Measurements from ENCODE around the gene XRN2.

The XRN2 gene

DNA sequence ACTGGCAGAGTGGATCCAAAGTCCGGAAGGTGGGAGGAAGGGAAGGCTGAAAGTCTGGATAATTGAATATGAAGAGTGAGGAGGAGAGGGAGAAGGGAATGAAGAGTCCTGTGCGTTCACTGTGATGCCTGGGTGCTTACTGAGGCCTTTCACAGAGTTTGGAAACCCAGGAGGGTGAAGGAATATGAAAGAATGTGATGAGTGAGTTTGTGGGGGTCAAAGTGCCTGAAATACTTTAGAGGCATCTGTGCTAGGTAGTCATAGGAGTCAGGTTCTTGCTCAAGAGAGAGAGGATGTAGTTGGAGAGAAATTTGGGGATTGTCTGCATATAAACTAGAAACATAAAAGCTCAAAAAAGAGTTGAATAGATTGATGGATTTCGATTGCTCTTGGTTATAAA, 73.5 kb downstream of the XRN2 start:
- DNase-seq (ENCODE audit: insufficient read length, low spot score) (no peak), FAIRE-seq (no peak)
- no peak for TF ChIP-seq POU2F2 (IDR thresholded peaks at IDR 0.05; ENCODE audit: low read depth, low read length)
- no peak for TF ChIP-seq POLR2A (IDR thresholded peaks at IDR 0.05; ENCODE audit: low read depth, low read length)
- no peak for TF ChIP-seq SPI1 (IDR thresholded peaks at IDR 0.05; ENCODE audit: low read depth, low read length)
- no peak for TF ChIP-seq POLR2AphosphoS5 (IDR thresholded peaks at IDR 0.05; ENCODE audit: low read depth, low read length)
- TF ChIP-seq PAX5 (IDR thresholded peaks at IDR 0.05; ENCODE audit: insufficient read depth, low read length, severe bottlenecking) = no peak
- no peak for TF ChIP-seq TAF1 (IDR thresholded peaks at IDR 0.05; ENCODE audit: low read depth, low read length)

- DNase-seq (ENCODE audit: insufficient read length, low spot score) = no peak
- no peak for FAIRE-seq
- TF ChIP-seq PAX5 (IDR thresholded peaks at IDR 0.05; ENCODE audit: insufficient read depth, low read length, severe bottlenecking) (no peak), SPI1 (IDR thresholded peaks at IDR 0.05; ENCODE audit: low read depth, low read length) (no peak), TAF1 (IDR thresholded peaks at IDR 0.05; ENCODE audit: low read depth, low read length) (no peak), POLR2AphosphoS5 (IDR thresholded peaks at IDR 0.05; ENCODE audit: low read depth, low read length) (no peak), POU2F2 (IDR thresholded peaks at IDR 0.05; ENCODE audit: low read depth, low read length) (no peak), POLR2A (IDR thresholded peaks at IDR 0.05; ENCODE audit: low read depth, low read length) (no peak)
These were observed 74.6 kb downstream of the XRN2 start for GRCh38 chr20:21377701-21378100.

DNA sequence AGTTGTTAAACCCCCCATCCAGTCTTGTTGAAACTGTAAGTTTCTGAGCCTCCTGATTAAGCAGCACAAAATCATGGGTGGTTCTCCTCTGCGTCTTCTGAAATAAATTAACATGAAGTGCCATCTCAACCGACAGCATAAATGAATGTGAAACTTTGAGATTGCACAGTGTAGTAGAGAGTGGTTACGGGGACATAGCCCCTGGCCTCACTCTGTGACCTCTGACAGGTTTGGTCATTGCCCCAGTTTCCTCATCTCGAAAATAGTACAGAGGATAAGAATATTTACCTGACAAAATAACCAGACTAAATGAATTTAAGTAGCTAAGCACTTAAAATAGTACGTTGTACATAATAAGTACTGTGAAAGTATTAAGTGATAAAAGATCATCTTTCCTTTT, 75.1 kb downstream of the XRN2 start:
- TF ChIP-seq POLR2AphosphoS5 (IDR thresholded peaks at IDR 0.05; ENCODE audit: low read depth, low read length) (no peak), POU2F2 (IDR thresholded peaks at IDR 0.05; ENCODE audit: low read depth, low read length) (no peak)
- DNase-seq (ENCODE audit: insufficient read length, low spot score) = no peak
- FAIRE-seq = no peak

- DNase-seq (ENCODE audit: insufficient read length, low spot score) (no peak), FAIRE-seq (no peak)
- no peak for TF ChIP-seq POLR2A (IDR thresholded peaks at IDR 0.05; ENCODE audit: low read depth, low read length)
- TF ChIP-seq POU2F2 (IDR thresholded peaks at IDR 0.05; ENCODE audit: low read depth, low read length) = no peak
- TF ChIP-seq TAF1 (IDR thresholded peaks at IDR 0.05; ENCODE audit: low read depth, low read length) = no peak
- no peak for TF ChIP-seq SPI1 (IDR thresholded peaks at IDR 0.05; ENCODE audit: low read depth, low read length)
- TF ChIP-seq PAX5 (IDR thresholded peaks at IDR 0.05; ENCODE audit: insufficient read depth, low read length, severe bottlenecking) = no peak
- TF ChIP-seq POLR2AphosphoS5 (IDR thresholded peaks at IDR 0.05; ENCODE audit: low read depth, low read length) = no peak
These were observed 77.6 kb downstream of the XRN2 start for GRCh38 chr20:21380711-21381110.

- no peak for TF ChIP-seq PAX5 (IDR thresholded peaks at IDR 0.05; ENCODE audit: insufficient read depth, low read length, severe bottlenecking)
- no peak for TF ChIP-seq TAF1 (IDR thresholded peaks at IDR 0.05; ENCODE audit: low read depth, low read length)
- no peak for TF ChIP-seq POLR2A (IDR thresholded peaks at IDR 0.05; ENCODE audit: low read depth, low read length)
- TF ChIP-seq SPI1 (IDR thresholded peaks at IDR 0.05; ENCODE audit: low read depth, low read length) = no peak
- no peak for TF ChIP-seq POU2F2 (IDR thresholded peaks at IDR 0.05; ENCODE audit: low read depth, low read length)
- no peak for TF ChIP-seq POLR2AphosphoS5 (IDR thresholded peaks at IDR 0.05; ENCODE audit: low read depth, low read length)
- FAIRE-seq (no peak), DNase-seq (ENCODE audit: insufficient read length, low spot score) (no peak)
These were observed 78.5 kb downstream of the XRN2 start for GRCh38 chr20:21381619-21382018.

DNA sequence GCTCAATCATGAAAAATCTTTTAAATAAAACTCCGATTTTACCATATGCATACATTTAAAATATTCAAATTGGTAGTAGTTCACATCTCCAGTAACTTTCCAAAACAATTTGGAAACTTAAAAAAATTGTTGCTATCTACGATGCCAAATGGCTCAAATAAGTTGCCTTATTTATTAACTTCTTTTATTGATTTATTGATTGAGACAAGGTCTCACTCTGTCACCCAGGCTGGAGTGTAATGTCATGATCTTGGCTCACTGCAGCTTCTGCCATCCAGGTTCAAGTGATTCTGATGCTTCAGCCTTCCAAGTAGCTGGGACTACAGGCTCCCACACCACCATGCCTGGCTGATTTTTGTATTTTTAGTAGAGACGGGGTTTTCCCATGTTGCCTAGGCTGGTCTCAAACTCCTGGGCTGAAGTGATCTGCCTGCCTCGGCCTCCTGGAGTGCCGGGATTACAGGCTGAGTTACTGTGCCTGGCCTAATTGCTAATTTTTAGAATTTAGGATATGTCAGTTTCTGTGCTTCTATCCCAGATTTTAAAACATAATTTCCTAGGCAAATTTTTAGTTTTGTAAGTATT, 81.3 kb downstream of the XRN2 start:
- TF ChIP-seq POLR2AphosphoS5 (IDR thresholded peaks at IDR 0.05; ENCODE audit: low read depth, low read length) (no peak), PAX5 (IDR thresholded peaks at IDR 0.05; ENCODE audit: insufficient read depth, low read length, severe bottlenecking) (no peak), POLR2A (IDR thresholded peaks at IDR 0.05; ENCODE audit: low read depth, low read length) (no peak), SPI1 (IDR thresholded peaks at IDR 0.05; ENCODE audit: low read depth, low read length) (no peak), POU2F2 (IDR thresholded peaks at IDR 0.05; ENCODE audit: low read depth, low read length) (no peak), TAF1 (IDR thresholded peaks at IDR 0.05; ENCODE audit: low read depth, low read length) (no peak)
- FAIRE-seq = no peak

DNA sequence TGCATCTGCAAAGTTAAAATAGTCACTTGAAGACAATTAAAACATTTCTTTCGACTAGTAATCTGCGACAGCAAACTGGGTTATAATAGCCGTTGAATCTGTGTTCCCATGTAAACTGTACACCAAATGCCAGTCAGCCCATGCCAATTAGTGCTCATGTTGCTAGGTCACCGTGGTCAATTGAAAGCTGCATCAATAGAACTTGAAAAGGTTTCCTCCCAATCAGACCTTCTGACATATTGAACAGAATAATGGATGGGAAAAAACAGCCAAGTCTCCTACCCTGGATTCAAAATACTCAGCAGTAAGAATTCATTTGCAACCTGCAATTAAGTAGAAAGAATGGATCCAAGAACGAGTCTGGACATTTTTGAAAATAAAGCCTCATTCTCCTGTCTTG, 83.0 kb downstream of the XRN2 start:
- DNase-seq (ENCODE audit: insufficient read length, low spot score) (no peak), FAIRE-seq (no peak)
- no peak for TF ChIP-seq TAF1 (IDR thresholded peaks at IDR 0.05; ENCODE audit: low read depth, low read length)
- TF ChIP-seq PAX5 (IDR thresholded peaks at IDR 0.05; ENCODE audit: insufficient read depth, low read length, severe bottlenecking) = no peak
- TF ChIP-seq POLR2A (IDR thresholded peaks at IDR 0.05; ENCODE audit: low read depth, low read length) = no peak

More for the DNA sequence above, 81.3 kb downstream of the XRN2 start:
- DNase-seq (ENCODE audit: insufficient read length, low spot score) = no peak

GRCh38 chr20:21387528-21387927, 84.4 kb downstream of the XRN2 start:
- no peak for TF ChIP-seq POLR2AphosphoS5 (IDR thresholded peaks at IDR 0.05; ENCODE audit: low read depth, low read length)
- no peak for TF ChIP-seq SPI1 (IDR thresholded peaks at IDR 0.05; ENCODE audit: low read depth, low read length)
- no peak for TF ChIP-seq PAX5 (IDR thresholded peaks at IDR 0.05; ENCODE audit: insufficient read depth, low read length, severe bottlenecking)
- TF ChIP-seq POU2F2 (IDR thresholded peaks at IDR 0.05; ENCODE audit: low read depth, low read length) = no peak
- TF ChIP-seq TAF1 (IDR thresholded peaks at IDR 0.05; ENCODE audit: low read depth, low read length) = no peak
- TF ChIP-seq POLR2A (IDR thresholded peaks at IDR 0.05; ENCODE audit: low read depth, low read length) = no peak
- no peak for FAIRE-seq
- no peak for DNase-seq (ENCODE audit: insufficient read length, low spot score)

GRCh38 chr20:21388566-21388965, 85.4 kb downstream of the XRN2 start:
- DNase-seq (ENCODE audit: insufficient read length, low spot score) (no peak), FAIRE-seq (no peak)
- no peak for TF ChIP-seq SPI1 (IDR thresholded peaks at IDR 0.05; ENCODE audit: low read depth, low read length)
- no peak for TF ChIP-seq POLR2AphosphoS5 (IDR thresholded peaks at IDR 0.05; ENCODE audit: low read depth, low read length)
- no peak for TF ChIP-seq POU2F2 (IDR thresholded peaks at IDR 0.05; ENCODE audit: low read depth, low read length)
- no peak for TF ChIP-seq TAF1 (IDR thresholded peaks at IDR 0.05; ENCODE audit: low read depth, low read length)
- TF ChIP-seq POLR2A (IDR thresholded peaks at IDR 0.05; ENCODE audit: low read depth, low read length) = no peak
- TF ChIP-seq PAX5 (IDR thresholded peaks at IDR 0.05; ENCODE audit: insufficient read depth, low read length, severe bottlenecking) = no peak

DNA sequence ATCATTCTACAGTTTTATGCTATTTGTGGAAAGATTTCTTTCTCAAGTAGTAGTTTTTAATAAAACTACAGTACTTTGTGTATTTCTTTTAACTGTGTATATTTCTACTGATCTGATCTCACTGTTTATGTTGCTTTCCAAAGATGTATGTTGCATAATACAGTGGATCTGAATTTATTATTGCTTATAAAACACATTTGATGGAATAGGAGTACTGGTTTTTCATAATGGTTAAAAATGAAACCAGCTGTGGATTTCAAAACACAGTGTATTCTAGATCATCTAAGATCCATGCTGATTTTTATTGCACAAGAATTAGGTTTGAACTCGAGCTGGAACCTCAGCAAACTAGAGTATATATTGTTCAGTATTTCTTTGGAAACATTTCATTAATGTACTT, 86.2 kb downstream of the XRN2 start:
- TF ChIP-seq POLR2AphosphoS5 (IDR thresholded peaks at IDR 0.05; ENCODE audit: low read depth, low read length) (no peak), TAF1 (IDR thresholded peaks at IDR 0.05; ENCODE audit: low read depth, low read length) (no peak), POLR2A (IDR thresholded peaks at IDR 0.05; ENCODE audit: low read depth, low read length) (no peak), SPI1 (IDR thresholded peaks at IDR 0.05; ENCODE audit: low read depth, low read length) (no peak), PAX5 (IDR thresholded peaks at IDR 0.05; ENCODE audit: insufficient read depth, low read length, severe bottlenecking) (no peak), POU2F2 (IDR thresholded peaks at IDR 0.05; ENCODE audit: low read depth, low read length) (no peak)
- FAIRE-seq = no peak
- no peak for DNase-seq (ENCODE audit: insufficient read length, low spot score)
